H1 (cell line): ENCODE results near the gene NEU2. TPM values are rescaled to one million over a fixed set of nuclear protein-coding genes. Genes with fewer than 3 reads are reported as not detected.

Experiments
- CHD7 ChIP-seq: fragments of 300-600 bp; sonication (generic); IDR thresholded peaks from 2 replicates; pipeline ENCODE4 v1.7.1; 2012; ENCODE audit warnings: low read length, moderate library complexity, mild to moderate bottlenecking, inconsistent platforms; ENCODE audit not compliant: insufficient replicate concordance
- SIX5 ChIP-seq: IDR thresholded peaks from 2 replicates; pipeline ENCODE4 v1.6.1; 2011; ENCODE audit warnings: mild to moderate bottlenecking, low read depth, low read length
- polyA plus RNA-seq, 7 experiments: library from polyadenylated mRNA; depleted of rRNA in 3 of 7; stranded (reverse) in 5 of 7; unstranded in 2 of 7; fragments of >200 nt in 5 of 7; fragments of 200-250 nt in 2 of 7; gene quantifications; 1 replicate in 5 of 7; 2 replicates in 1 of 7; 4 replicates in 1 of 7; pipeline versions ENCODE4 v1.2.1 to v1.2.3, GENCODE V29; 2011 to 2013; ENCODE audit warnings: missing spikeins in 2 of 7, mixed read lengths in 2 of 7
- total RNA-seq: library from RNA; stranded (reverse); fragmentation: NEBNext Ultra II Directional; extraction: Animal tissue kit (Norgen Biotek cat#: 25700); gene quantifications from 2 replicates; pipeline ENCODE4 v1.2.1, GENCODE V29; 2021

The NEU2 gene
- total and polyA plus RNA-seq, 2 of the 8 experiments (the other 6 are each of a cell fraction or from before 2014, with no cell fraction given), result 0.12 TPM; not detected in 1

- TF ChIP-seq SIX5 (no peak), CHD7 (no peak)
Measured at GRCh38 chr2:233082222-233082930, 49.9 kb downstream of the NEU2 start (continued).
